HG02623 (cell line): ENCODE measurements around the gene CMTR1.
"Not testable (repeated sequence)": the region's sequence is repeated elsewhere in the genome, so short reads cannot be mapped to it uniquely, and the experiment has no call there.

Source experiments
- ATAC-seq: cut with Tn5 transposase; IDR thresholded peaks from one replicate; pipeline ENCODE4 v1.9.1; 2021; ENCODE audit warnings: moderate library complexity; ENCODE audit not compliant: unreplicated experiment

The CMTR1 gene, protein sequence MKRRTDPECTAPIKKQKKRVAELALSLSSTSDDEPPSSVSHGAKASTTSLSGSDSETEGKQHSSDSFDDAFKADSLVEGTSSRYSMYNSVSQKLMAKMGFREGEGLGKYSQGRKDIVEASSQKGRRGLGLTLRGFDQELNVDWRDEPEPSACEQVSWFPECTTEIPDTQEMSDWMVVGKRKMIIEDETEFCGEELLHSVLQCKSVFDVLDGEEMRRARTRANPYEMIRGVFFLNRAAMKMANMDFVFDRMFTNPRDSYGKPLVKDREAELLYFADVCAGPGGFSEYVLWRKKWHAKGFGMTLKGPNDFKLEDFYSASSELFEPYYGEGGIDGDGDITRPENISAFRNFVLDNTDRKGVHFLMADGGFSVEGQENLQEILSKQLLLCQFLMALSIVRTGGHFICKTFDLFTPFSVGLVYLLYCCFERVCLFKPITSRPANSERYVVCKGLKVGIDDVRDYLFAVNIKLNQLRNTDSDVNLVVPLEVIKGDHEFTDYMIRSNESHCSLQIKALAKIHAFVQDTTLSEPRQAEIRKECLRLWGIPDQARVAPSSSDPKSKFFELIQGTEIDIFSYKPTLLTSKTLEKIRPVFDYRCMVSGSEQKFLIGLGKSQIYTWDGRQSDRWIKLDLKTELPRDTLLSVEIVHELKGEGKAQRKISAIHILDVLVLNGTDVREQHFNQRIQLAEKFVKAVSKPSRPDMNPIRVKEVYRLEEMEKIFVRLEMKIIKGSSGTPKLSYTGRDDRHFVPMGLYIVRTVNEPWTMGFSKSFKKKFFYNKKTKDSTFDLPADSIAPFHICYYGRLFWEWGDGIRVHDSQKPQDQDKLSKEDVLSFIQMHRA

DNA sequence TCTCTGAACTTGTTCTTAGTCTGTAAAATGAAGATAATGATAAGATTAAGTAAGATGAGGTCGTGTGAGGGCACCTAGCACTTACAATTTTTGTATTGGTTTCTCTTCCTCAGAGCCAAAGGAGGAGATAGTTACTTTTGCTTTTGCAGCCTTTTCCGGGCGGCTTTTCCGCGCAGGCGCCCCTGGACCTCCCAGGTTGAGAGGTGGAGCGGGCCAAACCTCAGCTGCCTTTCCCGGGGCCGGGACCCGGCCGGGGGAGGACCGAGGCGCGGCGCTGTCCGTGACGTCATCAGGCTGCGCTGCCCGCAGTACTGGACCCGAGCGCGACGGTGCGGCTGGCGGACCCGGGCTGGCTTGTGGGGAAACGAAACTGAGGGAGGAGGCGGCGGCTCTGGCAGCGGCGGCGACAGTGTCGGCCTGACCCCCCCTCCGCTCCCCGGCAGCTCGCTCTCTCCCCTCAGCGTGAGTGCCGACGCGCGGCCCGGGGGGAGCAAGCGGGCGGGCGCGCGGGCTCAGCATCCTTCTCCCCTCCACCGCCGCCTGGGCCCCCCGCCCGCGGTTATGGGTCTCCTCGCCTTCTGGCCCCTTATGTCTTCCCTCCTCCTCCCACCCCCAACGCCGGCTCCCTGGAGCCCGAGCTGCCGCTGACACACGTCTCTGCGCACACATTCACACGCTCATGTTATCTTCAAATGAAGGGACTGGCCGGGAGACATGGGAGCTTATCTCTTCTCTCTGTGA is at the start of gene CMTR1:
TSS of gene CMTR1 (plus strand) at position 306 of the 741 bp plus-strand sequence. CDS start 2,409 bp downstream, outside the sequence.
- peak; percentile 82 for ATAC-seq

DNA sequence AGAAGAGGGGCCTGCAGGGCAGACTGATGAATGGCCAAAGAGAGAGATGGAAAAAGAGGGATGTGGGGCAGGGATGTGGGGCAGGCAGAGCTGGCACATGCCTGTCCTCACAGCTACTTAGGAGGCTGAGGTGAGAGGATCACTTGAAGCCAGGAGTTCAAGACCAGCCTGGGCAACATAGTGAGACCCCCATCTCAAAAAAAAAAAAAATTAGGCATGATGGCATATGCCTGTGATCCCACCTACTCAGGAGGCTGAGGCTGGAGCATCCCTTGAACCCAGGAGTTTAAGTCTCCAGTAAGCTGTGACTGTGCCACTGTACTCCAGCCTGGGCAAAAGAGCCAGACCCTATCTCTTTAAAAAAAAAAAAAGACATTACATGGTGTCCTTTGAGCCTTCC is 44.4 kb upstream of the CMTR1 start:
- no peak for ATAC-seq

DNA sequence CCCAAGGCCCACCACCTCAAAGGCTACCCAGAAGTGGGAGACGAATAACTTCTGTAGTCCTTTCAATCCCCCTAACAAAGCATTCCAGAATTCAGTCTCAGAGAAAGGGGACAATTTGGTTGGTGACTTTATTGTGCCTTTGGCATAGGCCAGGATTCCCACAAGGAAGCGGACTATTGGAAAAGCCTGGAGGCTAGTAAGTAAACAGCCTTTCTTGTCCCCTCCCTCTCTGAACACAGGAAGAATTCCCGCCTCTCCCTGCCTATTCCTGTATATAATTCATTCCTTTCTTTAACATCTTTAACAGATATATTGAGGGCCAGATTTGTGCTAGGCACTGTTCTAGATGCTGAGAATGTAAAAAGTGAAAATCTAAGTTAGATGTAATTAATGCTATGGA is 43.2 kb upstream of the CMTR1 start:
- no peak for ATAC-seq

DNA sequence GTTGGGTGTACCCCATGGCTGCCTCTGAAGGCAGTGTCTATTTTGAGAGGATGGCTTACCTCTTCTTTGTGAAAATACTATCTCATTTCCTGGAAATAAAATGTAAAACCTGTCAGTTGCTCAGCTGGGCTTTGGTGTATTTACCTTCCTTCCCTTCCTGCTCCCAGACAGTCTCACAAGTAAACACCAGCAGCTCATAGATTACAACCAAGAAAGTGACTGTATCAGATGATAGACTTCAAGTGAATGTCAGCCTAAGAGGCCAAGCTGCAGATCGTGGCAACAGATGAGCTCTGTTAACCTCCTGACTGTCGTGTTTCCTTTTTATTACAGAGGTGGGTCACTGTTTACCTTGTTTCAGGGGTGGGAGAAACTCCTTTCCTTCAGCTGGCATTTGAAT is 41.9 kb upstream of the CMTR1 start:
- no peak for ATAC-seq

DNA sequence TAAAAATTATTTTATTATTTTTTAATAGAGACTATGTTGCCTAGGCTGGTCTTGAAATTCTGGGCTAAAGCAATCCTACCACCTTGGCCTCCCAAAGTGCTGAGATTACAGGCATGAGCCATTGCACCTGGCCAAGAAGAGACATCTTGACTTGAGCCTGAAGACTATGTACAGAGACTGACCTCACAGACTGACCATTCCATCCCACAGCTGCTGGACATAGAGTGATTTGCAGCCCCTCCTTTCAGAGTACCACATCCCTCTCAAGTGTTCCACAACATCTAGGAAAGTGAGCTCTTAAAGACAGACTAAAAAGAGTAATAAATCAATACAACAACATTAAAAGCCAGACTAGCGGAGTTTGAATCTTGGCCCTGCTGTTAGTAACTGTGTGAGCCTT is 40.2 kb upstream of the CMTR1 start:
- no peak for ATAC-seq

DNA sequence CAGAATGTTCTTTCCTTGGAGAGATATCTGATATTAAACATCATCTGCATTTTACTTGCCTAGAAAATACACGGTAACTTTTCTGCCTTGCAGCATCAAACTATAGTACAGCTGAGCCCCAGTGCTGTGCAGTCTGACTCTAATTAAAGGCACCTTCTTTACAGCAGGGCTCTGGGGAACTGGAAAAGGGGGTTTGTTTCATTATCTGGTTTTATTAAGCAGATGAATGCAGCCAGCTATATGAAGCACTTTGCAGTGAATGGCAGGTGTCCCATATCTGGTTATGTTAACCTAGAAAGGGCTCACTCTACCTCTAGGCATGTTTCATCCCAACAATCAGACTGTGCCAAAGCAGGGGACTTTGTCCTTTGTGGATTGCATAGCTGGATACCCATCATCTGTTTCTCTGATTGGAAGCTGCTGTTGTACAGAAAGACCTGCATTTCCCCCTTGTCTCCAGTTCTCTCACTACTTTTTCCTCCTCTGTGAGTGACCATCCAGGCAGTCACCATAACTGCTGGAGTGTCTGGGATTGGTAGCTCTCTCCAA is 39.6 kb upstream of the CMTR1 start:
- no peak for ATAC-seq

DNA sequence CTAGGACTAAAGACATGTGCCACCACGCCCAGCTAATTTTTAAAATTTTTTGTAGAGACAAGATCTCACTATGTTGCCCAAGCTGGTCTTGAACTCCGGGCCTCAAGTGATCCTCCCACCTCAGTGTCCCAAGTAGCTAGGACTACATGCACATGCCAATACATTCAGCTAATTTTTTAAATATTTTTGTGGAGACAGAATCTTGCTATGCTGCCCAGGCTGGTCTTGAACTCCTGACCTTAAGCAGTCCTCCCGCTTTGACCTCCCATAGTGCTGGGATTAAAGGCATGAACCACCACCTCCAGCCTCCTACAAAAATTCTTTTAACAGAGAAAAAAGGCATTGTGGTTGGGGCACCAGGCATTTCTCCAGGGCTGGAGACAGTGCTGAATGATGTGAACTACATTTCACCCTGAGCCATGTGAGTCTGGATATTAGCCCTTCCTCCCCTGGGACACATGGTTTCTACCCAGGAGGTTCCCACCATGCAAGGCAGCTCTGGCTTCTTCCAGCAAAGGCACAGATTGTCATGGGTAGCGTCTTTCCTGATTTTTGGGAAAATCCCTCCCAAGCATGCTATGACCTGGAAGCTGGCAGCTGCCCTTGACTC is 36.3 kb upstream of the CMTR1 start:
- no peak for ATAC-seq

DNA sequence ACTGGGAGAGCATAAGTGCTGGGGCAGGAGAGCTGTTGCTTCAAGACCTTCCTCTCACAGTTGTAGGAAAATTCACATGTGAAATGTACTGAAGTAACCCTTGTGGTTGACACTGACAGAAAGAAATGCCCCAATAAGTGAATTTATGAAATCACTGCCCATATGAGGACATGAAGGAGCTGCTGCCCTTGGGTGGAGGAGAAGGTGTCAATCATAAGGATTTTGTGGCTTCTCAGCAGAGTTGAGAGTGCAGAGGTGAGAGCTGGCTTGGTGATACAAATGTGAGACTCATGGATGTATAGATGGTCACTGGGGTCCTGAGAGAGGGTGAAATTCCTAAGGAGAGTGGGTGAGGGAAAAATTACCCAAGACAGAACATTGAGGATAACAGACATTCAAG is 33.9 kb upstream of the CMTR1 start:
- ATAC-seq, result no peak

DNA sequence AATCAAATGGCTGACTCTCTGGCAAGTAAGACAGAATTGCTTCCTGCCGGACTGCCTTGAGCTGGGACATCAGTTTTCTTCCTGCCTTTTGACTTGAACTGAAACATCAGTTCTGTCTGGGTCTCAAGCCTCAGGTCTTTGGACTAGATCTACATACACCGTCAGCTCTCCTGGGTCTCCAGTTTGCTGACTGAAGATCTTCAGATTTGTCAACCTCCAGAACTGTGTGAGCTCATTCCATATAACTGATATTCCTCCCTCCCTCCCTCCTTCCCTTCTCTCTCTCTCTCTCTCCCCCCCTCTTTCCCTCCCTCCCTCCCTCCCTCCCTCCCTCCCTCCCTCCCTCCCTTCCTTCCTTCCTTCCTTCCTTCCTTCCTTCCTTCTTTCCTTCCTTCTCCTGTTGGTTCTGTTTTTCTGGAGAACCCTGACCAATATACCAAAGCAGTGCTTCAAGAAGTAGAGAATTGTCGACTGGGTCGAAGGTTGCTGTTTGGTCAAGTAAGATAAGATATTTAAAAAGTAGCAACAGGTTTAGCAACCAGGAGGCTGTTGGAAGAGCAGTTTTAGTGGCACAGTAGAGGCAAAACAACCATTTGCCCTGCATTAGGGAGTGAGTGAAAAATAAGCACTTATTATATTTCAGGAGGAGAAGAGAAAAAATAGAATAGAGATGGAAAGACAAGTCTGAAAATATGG is 33.1 kb upstream of the CMTR1 start:
- no peak for ATAC-seq

DNA sequence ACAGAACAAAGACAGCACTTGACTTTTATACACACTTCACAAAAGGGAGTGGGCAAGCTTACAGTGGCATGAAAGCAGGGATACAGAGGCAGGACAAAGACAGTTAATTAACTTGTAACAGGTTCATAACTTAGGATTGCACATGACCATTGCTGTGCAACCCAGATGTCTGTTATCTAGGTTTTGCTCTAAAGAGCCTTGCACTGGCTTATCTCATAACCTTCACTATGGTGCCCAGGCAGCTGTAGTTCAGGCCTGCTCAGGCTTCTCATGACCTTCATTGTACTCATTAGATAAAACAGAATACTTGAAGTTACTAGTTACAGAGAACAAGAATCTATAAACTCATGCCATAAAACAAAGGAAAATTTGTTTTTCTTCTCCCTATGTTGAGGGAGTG is 31.4 kb upstream of the CMTR1 start:
- ATAC-seq, result not testable (repeated sequence)

DNA sequence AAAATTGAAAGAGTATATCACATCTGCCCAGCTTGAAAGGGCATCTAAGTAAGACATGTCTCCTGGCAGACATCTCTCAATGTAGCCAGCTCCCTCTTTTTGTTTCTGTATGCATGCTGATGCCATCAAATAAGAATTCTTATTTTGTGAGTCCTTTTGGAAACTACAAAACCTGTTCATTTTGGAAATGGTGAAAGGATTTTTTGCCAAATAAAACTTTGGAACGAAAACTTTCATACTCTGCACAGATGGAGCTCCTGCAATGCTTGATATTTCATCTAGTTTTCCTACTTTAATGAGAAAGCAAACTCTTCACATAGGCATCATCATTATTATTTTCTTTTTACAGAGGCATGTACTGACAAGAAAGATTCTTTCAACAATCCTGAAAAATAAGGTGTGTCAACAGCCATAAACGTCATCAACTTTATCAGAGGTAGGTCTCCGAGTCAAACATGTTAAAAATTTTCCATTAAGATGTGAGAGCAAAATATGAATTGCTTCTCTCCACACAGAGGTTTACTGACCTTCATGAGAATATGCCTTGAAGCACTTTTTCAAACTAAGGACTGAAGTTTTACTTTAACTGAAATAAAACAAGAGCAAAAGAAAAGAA is 26.2 kb upstream of the CMTR1 start:
- ATAC-seq, result no peak

DNA sequence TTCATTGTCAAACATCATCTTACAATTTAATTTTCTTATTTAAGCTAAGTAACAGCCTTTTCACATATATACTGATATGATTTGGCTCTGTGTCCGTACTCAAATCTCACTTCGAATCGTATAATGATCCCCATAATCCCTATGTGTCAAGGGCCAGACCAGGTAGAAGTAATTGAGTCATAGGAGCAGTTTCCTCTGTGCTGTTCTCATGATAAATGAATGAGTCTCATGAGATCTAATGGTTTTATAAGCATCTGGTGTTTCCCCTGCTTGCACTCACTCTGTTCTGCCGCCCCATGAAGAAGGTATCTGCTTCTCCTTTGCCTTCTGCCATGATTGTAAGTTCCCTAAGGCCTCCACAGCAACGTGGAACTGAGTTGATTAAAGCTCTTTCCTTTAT is 25.1 kb upstream of the CMTR1 start:
- ATAC-seq, result no peak

DNA sequence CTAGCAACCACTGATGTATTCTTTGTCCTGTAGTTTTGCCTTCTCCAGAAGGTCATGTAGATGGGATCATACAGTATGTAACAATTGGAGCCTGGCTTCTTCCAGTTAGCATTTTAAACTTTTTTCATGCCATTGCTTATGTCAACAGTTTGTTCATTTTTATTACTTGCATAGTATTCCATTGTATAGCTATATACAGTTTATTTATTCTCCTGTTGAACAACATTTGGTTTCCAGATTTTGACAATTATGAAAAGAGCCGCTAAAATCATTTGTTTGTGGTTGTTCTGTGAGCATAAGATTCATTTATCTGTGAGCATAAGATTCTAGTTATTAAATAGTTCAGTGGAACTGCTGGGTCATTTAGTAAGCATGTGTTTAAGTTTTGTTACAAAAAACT is 23.5 kb upstream of the CMTR1 start:
- no peak for ATAC-seq

DNA sequence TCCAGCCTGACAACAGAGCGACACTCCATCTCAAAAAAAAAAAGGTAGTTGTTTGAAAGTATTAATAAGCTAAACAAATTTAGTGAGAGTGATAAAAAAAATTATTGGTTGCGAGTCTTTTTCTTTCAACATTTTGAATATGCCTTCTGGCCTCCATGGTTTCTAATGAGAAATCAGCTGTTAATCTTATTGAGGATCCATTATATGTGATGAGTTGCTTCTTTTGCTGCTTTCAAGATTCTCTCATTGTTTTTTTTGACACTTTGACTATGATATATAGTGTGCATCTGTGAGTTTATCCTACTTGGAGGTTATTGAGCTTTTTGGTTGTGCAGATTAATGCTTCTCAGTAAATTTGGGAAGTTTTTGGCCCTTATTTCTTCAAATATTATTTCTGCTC is 15.6 kb upstream of the CMTR1 start:
- no peak for ATAC-seq

DNA sequence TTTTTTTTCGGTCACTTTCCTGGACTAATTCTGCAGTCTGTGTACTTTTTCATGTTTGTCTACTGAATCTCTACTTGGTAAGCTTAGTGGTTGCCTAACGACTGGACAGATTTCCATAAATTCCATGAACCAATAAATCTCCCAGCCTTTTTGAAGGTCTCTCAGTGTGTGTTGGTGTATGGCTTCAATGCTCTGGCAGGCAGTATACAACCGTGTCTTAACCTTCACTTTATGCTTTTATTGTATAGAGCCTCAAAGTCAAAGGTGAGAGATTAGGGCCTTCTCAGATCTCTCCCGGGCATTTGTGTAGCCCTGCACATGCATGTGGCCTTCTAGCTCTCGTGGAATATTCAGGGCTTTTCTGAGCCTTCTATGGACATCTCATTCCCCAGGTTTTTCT is 14.3 kb upstream of the CMTR1 start:
- ATAC-seq, result no peak

DNA sequence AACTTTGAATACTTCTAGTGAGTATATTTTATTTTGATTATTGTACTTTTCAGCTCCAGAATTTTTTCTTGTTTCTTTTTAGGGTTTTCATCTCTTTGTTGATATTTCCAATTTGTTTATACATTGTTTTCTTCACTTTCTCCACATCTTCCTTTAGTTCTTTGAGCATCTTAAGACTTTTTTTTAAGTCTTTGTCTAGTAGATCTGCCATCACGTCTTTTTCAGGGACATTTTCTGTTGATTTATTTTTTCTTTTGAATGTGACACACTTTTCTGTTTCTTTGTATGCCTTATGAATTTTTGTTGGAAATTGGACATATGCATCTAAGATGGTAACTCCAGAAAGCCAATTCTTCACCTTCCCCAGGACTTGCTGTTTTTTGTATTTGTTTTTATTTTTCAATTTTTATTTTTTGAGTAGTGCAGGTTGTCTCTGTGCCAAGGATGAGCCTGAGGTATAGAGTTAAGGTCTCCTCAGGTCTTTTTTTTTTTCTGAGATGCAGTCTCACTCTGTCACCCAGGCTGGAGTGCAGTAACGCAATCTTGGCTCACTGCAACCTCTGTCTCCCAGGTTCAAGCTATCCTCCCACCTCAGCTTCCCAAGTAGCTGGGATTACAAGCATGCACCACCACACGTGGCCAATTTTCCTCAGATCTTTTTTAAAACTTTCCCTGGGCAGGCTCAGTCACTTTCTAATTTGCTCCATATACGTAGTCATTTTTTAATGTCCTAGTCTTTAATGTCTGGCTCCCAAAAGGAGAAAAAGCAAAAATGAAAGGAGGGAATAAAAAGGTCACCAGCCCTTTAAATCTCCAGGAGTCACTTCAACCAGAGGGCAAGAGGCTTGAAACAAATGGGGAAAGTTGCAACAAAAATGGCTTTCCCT is 6.7 kb upstream of the CMTR1 start:
- ATAC-seq, result no peak

DNA sequence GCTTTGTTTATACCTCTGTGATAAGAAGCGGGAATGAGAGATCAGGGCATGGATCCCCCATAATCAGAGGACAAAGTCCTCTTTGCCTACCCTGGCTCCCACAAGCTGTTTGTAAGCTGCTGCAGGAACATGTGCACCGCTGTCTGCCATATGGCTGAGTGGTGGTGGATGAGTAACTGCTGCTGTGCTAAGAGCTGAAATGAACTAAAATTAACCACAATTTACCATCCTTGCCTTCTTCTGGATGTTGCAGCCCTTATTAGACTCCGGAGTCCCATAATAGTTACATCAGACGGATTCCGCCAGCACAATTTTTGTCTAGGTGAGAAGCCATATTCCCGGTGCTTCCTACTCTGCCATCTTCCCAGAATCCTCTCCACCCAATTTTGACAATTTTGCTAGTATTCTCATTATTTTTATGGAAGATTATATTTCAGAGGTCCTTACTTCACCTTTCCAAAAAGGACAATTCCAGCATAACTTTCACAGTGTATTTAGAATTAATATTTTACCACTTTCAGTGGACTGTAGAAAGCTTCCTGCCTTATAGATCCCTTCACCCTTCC is 6.0 kb upstream of the CMTR1 start:
- ATAC-seq, result no peak

DNA sequence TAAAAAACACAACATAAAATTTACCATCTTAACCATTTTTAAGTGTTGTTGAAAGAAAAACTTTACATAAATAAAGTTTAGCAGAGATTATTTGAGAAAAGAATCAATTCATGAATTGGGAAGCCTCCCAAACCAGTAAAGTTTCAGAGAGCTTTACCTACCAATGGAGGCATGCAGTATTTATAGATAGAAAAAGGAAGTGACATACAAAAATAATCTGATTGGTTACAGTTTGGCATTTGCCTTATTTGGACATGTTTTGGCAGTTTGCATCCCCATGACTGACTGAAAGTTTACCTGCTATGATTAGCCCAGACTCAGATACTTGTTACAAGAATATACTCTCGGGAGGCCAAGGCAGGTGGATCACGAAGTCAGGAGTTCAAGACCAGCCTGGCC is 3.7 kb upstream of the CMTR1 start:
- no peak for ATAC-seq

DNA sequence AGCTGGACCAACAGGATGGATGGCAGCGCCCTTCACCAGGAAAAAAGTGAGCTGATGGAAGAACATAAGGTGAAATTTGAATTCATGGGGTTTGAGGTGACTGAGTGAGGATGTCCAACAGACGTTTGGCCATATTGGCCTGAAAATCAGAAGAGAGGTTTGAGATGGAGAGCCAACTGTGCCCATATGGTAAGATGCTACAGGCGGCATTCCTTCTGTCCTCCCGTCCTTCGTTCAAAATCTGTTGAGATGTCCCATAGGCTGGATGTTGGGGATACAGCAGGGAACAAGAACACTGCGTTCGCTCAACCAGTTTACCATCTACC is 468 bp upstream of the CMTR1 start:
- ATAC-seq, result no peak
